Gastrocnemius medialis (tissue), 4 donors: ENCODE data around the gene POMGNT1. TPM values are rescaled to one million over a fixed set of nuclear protein-coding genes. Genes with fewer than 3 reads are reported as not detected.

Experiments used
- ATAC-seq, 2 donors: fragments of 150-250 bp; one replicate each; pipeline ENCODE4 v1.9.1; 2016
- DNase-seq, 2 donors: peaks; one replicate each; pipeline ENCODE4 v3.0.0-alpha.2; 2019
- H3K27ac ChIP-seq, 4 donors: fragments of 200-600 bp; sonication (generic); 1 replicate in 1 of 4; 2 replicates in 3 of 4; pipeline ENCODE4 v1.5.1; 2016 to 2018; ENCODE audit warnings: mild to moderate bottlenecking in 2 of 4, moderate library complexity in 1 of 4
- H3K27me3 ChIP-seq, 3 donors: fragments of 200-600 bp; sonication (generic) in 2 of 3; 1 replicate in 1 of 3; 2 replicates in 2 of 3; pipeline versions ENCODE4 v1.5.1 to v1.6.0; 2016 to 2019; ENCODE audit warnings: mild to moderate bottlenecking in 1 of 3, moderate library complexity in 1 of 3
- H3K36me3 ChIP-seq, 2 donors: fragments of 200-600 bp; sonication (generic) in 1 of 2; one replicate each; pipeline ENCODE4 v1.5.1; 2017 to 2018
- H3K4me1 ChIP-seq, 2 donors: fragments of 200-600 bp; sonication (generic) in 1 of 2; one replicate each; pipeline ENCODE4 v1.5.1; 2016 to 2017; ENCODE audit warnings: mild to moderate bottlenecking in 2 of 2
- H3K4me3 ChIP-seq, 4 donors: fragments of 200-600 bp; sonication (generic) in 3 of 4; 1 replicate in 1 of 4; 2 replicates in 3 of 4; pipeline ENCODE4 v1.5.1; 2016 to 2019; ENCODE audit warnings: mild to moderate bottlenecking in 2 of 4
- H3K9me3 ChIP-seq, 3 donors: fragments of 200-600 bp; sonication (generic) in 2 of 3; 1 replicate in 1 of 3; 2 replicates in 2 of 3; pipeline ENCODE4 v1.5.1; 2016 to 2019
- POLR2A ChIP-seq, 2 donors: fragments of 450-650 bp; IDR thresholded peaks; one replicate each; pipeline ENCODE4 v1.6.1; 2017; ENCODE audit warnings: antibody characterized with exemption in 2 of 2, mild to moderate bottlenecking in 2 of 2, moderate library complexity in 2 of 2
- in situ Hi-C, 4 donors: fragments of 200-750 bp; cut with MboI; loops; one replicate each; pipeline versions ENCODE4 v1.15.0 to v1.8.0; 2017; ENCODE audit warnings: low sequenced_read_pairs in 4 of 4
- intact Hi-C: fragments of 100-400 bp; cut with DNase I; formaldehyde crosslinking; loops from one replicate; pipeline ENCODE4 v1.15.1; 2023; ENCODE audit warnings: low total_unique reads
- total RNA-seq, 4 donors: library from RNA; depleted of rRNA; stranded (reverse); fragments of >200 nt; gene quantifications; one replicate each; pipeline versions ENCODE4 v1.1.0 to v1.2.3, GENCODE V29; 2016
- TF ChIP-seq, protein P1 (sequence below), 5 experiments: fragments of 450-650 bp in 3 of 5; fragments of 200-600 bp in 2 of 5; sonication (generic) in 2 of 5; IDR thresholded peaks in 4 of 5; conservative IDR thresholded peaks in 1 of 5; 1 replicate in 4 of 5; 2 replicates in 1 of 5; pipeline ENCODE4 v1.5.1; 2016 to 2019; ENCODE audit warnings: antibody characterized with exemption in 5 of 5, mild to moderate bottlenecking in 3 of 5, moderate library complexity in 3 of 5

Gene POMGNT1
- total RNA-seq, 4 donors from 2014 or later: 66.2 to 107 (median 92.2) TPM

DNA sequence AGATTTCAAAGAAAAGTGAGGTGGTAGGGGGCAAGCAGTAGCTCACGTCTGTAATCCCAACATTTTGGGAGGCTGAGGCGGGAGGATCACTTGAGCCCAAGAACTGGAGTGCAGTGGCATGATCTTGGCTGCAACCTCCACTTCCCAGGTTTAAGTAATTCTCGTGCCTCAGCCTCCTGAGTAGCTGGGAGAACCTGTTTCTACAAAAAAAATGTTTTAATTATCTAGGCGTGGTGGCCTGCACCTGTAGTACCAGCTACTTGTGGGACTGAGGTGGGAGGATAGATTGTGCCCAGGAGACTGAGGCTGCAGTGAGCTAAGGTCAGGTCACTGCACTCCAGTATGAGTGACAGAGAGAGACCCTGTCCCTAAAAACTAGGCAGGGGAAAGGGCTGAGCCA, 25.9 kb downstream of the POMGNT1 start:
- DNase-seq: no peak
- Histone ChIP-seq H3K4me3 (no peak overlapping the region), H3K9me3 (no peaks in the 10 kb centered on the region), H3K4me1 (peaks cover 48 to 68% of the 10 kb centered on the region in 2 donors), H3K36me3 (no peaks in the 10 kb centered on the region), H3K27ac (peak overlapping the region; percentile 84 to 90 (median 86)), H3K27me3 (no peaks in the 10 kb centered on the region)
- intact Hi-C loops (loop anchor here (10.0 kb wide), 1 partner anchor 258 kb away; no protein-coding TSS in a partner anchor), in situ Hi-C loops (no loop called here)
- no peak for TF ChIP-seq POLR2A (IDR thresholded peaks at IDR 0.05)
- TF ChIP-seq, protein P1, sequence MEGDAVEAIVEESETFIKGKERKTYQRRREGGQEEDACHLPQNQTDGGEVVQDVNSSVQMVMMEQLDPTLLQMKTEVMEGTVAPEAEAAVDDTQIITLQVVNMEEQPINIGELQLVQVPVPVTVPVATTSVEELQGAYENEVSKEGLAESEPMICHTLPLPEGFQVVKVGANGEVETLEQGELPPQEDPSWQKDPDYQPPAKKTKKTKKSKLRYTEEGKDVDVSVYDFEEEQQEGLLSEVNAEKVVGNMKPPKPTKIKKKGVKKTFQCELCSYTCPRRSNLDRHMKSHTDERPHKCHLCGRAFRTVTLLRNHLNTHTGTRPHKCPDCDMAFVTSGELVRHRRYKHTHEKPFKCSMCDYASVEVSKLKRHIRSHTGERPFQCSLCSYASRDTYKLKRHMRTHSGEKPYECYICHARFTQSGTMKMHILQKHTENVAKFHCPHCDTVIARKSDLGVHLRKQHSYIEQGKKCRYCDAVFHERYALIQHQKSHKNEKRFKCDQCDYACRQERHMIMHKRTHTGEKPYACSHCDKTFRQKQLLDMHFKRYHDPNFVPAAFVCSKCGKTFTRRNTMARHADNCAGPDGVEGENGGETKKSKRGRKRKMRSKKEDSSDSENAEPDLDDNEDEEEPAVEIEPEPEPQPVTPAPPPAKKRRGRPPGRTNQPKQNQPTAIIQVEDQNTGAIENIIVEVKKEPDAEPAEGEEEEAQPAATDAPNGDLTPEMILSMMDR (IDR thresholded peaks at IDR 0.05 in 4 of 5, conservative IDR thresholded peaks at IDR 0.05 in 1 of 5): no peak
- ATAC-seq: no peak

DNA sequence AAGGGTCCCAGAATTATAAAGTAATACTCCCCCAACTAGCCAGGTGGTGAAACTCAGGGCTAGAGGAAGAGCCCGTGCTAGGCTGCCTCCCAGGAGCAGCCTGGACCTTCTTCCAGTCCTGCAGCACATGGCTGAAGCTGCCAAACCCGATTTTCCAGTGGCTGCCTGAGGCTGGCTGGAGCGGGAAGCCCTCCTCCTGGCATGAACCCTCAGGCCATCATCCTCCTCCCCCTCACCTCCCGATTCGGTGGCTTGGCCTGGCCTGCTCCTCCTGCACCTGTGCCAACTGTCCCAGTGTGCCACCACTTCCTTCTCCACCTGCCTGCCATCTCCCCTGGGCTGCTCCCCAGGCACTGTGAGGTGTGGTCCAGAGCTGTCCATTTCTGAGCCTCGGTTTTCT, 26.4 kb downstream of the POMGNT1 start:
- ATAC-seq: no peak

DNA sequence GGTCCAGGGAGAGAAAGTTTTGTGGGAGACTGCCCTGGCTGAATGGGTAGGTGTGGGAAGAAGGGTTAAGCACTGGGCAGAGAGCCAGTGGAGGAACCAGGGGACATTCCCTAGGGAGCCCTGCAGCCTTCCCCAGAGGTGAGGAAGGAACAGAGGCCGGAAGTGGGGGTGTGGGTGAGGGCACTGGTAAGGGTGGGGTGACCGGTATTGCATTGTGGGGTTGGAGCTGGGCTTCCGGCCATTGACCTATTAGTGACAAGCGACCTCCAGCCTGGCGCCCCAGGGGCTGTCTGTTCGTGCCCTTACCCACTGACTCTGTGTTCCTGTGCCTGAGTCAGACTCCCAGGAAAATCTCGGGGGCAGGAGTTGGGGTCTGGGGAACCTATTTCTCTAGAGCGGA, 26.9 kb downstream of the POMGNT1 start:
- DNase-seq (no peak), ATAC-seq (no peak)
- no peak for TF ChIP-seq POLR2A (IDR thresholded peaks at IDR 0.05)
- TF ChIP-seq, protein P1 (IDR thresholded peaks at IDR 0.05 in 4 of 5, conservative IDR thresholded peaks at IDR 0.05 in 1 of 5): no peak
- no peaks in the 10 kb centered on the region for H3K27me3 ChIP-seq
- H3K4me1 ChIP-seq: peaks cover 55 to 72% of the 10 kb centered on the region in 2 donors
- peak overlapping the region in 1 of 4 donors; percentile 2 for H3K4me3 ChIP-seq
- H3K36me3 ChIP-seq: no peaks in the 10 kb centered on the region
- H3K9me3 ChIP-seq: no peaks in the 10 kb centered on the region
- peak overlapping the region; percentile 36 to 90 (median 85) for H3K27ac ChIP-seq
- intact Hi-C loops: loop anchor here (10.0 kb wide), 1 partner anchor 257 kb away; no protein-coding TSS in a partner anchor
- in situ Hi-C loops: no loop called here

More for the DNA sequence above, 26.4 kb downstream of the POMGNT1 start:
- Histone ChIP-seq H3K27me3 (no peaks in the 10 kb centered on the region), H3K36me3 (no peaks in the 10 kb centered on the region), H3K4me3 (no peak overlapping the region), H3K27ac (peak overlapping the region; percentile 36 to 90 (median 85)), H3K4me1 (peaks cover 52 to 72% of the 10 kb centered on the region in 2 donors), H3K9me3 (no peaks in the 10 kb centered on the region)
- in situ Hi-C loops: no loop called here
- no peak for DNase-seq
- intact Hi-C loops: loop anchor here (10.0 kb wide), 1 partner anchor 257 kb away; no protein-coding TSS in a partner anchor
- TF ChIP-seq, protein P1 (IDR thresholded peaks at IDR 0.05 in 4 of 5, conservative IDR thresholded peaks at IDR 0.05 in 1 of 5): no peak
- no peak for TF ChIP-seq POLR2A (IDR thresholded peaks at IDR 0.05)

DNA sequence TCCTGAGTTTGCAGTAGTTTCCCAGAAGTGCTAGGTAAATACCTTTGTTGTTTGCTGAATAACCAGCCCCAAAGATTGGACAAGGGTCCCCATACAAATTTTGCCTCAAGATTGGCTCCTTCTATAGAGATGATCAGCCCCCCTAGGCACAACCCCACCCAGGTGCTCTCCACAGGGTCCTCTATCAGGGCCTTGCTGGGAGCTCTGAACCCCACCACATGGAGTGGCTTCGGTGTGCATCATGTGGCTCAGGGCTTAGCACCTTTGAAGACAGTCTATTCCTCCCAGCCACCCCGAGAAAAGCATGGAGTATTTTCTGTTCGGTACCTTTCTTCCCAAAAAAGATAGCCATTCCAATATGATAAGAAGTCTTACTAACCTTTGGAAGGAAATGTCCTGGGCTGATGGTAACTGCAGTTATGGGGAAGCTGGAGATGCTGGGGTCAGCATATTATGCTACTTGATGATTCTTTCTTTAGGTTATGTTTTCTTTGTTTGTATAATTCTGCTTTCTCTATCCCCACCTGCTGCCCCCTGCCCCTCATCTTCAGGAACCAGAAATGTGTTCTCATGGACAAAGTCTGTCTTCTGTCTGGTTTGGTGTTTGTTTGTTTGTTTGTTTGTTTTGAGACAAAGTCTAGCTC, 28.3 kb downstream of the POMGNT1 start:
- intact Hi-C loops: loop anchor here (10.0 kb wide), 1 partner anchor 255 kb away; no protein-coding TSS in a partner anchor

DNA sequence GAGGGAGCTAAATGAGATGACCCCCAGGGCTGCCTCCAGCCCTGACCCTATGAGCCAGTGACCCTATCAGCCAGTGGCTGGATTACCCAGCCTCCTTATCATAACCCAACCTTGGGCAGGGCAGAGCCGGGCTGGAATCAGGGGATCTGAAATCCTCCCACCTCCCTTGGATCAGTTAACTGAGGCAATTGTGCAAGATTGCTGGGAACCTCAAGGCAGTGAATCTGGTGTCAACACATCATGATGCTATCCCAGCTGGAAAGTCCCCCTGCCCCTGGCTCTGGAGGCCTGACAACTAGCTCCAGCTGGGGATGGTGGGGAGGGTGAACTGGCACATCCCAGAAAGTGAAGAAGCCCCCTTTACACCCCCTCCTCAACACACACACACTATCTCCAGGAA, 29.8 kb downstream of the POMGNT1 start:
- H3K4me1 ChIP-seq: peaks cover 34 to 52% of the 10 kb centered on the region in 2 donors
- TF ChIP-seq, protein P1 (IDR thresholded peaks at IDR 0.05 in 4 of 5, conservative IDR thresholded peaks at IDR 0.05 in 1 of 5): no peak
- TF ChIP-seq POLR2A (IDR thresholded peaks at IDR 0.05): no peak
- no peaks in the 10 kb centered on the region for H3K27me3 ChIP-seq
- no peaks in the 10 kb centered on the region for H3K36me3 ChIP-seq
- intact Hi-C loops (no loop called here), in situ Hi-C loops (no loop called here)
- no peak overlapping the region for H3K4me3 ChIP-seq
- no peak for ATAC-seq
- H3K27ac ChIP-seq: peak overlapping the region in 3 of 4 donors; percentile 75 to 84 (median 82)
- DNase-seq: no peak
- H3K9me3 ChIP-seq: no peaks in the 10 kb centered on the region

More for the DNA sequence above, 28.3 kb downstream of the POMGNT1 start:
- H3K9me3 ChIP-seq: no peaks in the 10 kb centered on the region
- peaks cover 48 to 64% of the 10 kb centered on the region in 2 donors for H3K4me1 ChIP-seq
- ATAC-seq: no peak
- TF ChIP-seq POLR2A (IDR thresholded peaks at IDR 0.05): no peak
- H3K36me3 ChIP-seq: no peaks in the 10 kb centered on the region
- peak overlapping the region in 3 of 4 donors; percentile 84 to 90 (median 86) for H3K27ac ChIP-seq
- in situ Hi-C loops: no loop called here
- no peaks in the 10 kb centered on the region for H3K27me3 ChIP-seq
- DNase-seq: no peak
- no peak overlapping the region for H3K4me3 ChIP-seq
